Neural cell (in vitro differentiated cells): ENCODE measurements around the gene SOD3. TPM values are rescaled to one million over a fixed set of nuclear protein-coding genes. Genes with fewer than 3 reads are reported as not detected.

ENCODE experiments used
- H2AFZ ChIP-seq: fragments of 200-600, 300-800 bp; sonication (generic), shearing (Covaris generic); 2 replicates; pipeline ENCODE4 v1.6.0; 2014; ENCODE audit warnings: low read depth, mild to moderate bottlenecking, antibody characterized with exemption, low read length, moderate library complexity
- H3F3A ChIP-seq: fragments of 200-600 bp; shearing (Covaris generic); 2 replicates; pipeline ENCODE4 v1.6.1; 2016; ENCODE audit warnings: mild to moderate bottlenecking, moderate library complexity, mixed read lengths, antibody characterized with exemption, low read length; ENCODE audit not compliant: insufficient read depth, poor library complexity, severe bottlenecking
- H3K27ac ChIP-seq: fragments of 200-600, 300-800 bp; sonication (generic), shearing (Covaris generic); 2 replicates; pipeline ENCODE4 v1.5.1; 2014; ENCODE audit warnings: mild to moderate bottlenecking, low read length, moderate library complexity
- H3K27me3 ChIP-seq: fragments of 300-800, 200-600 bp; sonication (generic), shearing (Covaris generic); 2 replicates; pipeline ENCODE4 v1.6.0; 2014; ENCODE audit warnings: mild to moderate bottlenecking, low read depth, low read length, moderate library complexity; ENCODE audit not compliant: insufficient read depth
- H3K36me3 ChIP-seq: fragments of 300-800, 200-600 bp; sonication (generic), shearing (Covaris generic); 2 replicates; pipeline ENCODE4 v1.5.1; 2014; ENCODE audit warnings: mild to moderate bottlenecking, antibody characterized with exemption, low read length, moderate library complexity; ENCODE audit not compliant: insufficient read depth
- H3K4me2 ChIP-seq: fragments of 300-800, 200-600 bp; sonication (generic), shearing (Covaris generic); 2 replicates; pipeline ENCODE4 v1.6.0; 2014; ENCODE audit warnings: mild to moderate bottlenecking, low read length
- H3K4me3 ChIP-seq: fragments of 300-800, 200-600 bp; sonication (generic), shearing (Covaris generic); 2 replicates; pipeline ENCODE4 v1.5.1; 2014; ENCODE audit warnings: mild to moderate bottlenecking, low read length, moderate library complexity
- H3K79me2 ChIP-seq: fragments of 200-600 bp; shearing (Covaris generic); replicated peaks from 2 replicates; pipeline ENCODE4 v1.6.0; 2014; ENCODE audit warnings: mild to moderate bottlenecking, low read length, moderate library complexity; ENCODE audit not compliant: insufficient read depth
- H3K9ac ChIP-seq: fragments of 300-800, 200-600 bp; sonication (generic), shearing (Covaris generic); 2 replicates; pipeline ENCODE4 v1.6.1; 2016; ENCODE audit warnings: mild to moderate bottlenecking, low read length, mixed read lengths
- H3K9me2 ChIP-seq: fragments of 200-600 bp; shearing (Covaris generic); 2 replicates; pipeline ENCODE4 v1.6.1; 2016; ENCODE audit warnings: mild to moderate bottlenecking, low read length, mixed read lengths; ENCODE audit not compliant: insufficient read depth
- H3K9me3 ChIP-seq: fragments of 200-600, 300-800 bp; sonication (generic), shearing (Covaris generic); 2 replicates; pipeline ENCODE4 v1.6.1; 2016; ENCODE audit warnings: mild to moderate bottlenecking, mixed run types, low read length, moderate library complexity, mixed read lengths
- H4K20me1 ChIP-seq: fragments of 200-600 bp; shearing (Covaris generic); 2 replicates; pipeline ENCODE4 v1.6.1; 2016; ENCODE audit warnings: mild to moderate bottlenecking, mixed run types; ENCODE audit not compliant: insufficient read depth
- EP300 ChIP-seq: fragments of 450-650 bp; conservative IDR thresholded peaks from 2 replicates; pipeline ENCODE4 v1.6.1; 2014; ENCODE audit warnings: antibody characterized with exemption, mild to moderate bottlenecking, moderate library complexity; ENCODE audit not compliant: poor library complexity, severe bottlenecking
- EZH2 ChIP-seq: fragments of 200-600, 300-800 bp; shearing (Covaris generic), sonication (generic); IDR thresholded peaks from 2 replicates; pipeline ENCODE4 v1.6.1; 2014; ENCODE audit warnings: antibody characterized with exemption, low read length, borderline replicate concordance, mild to moderate bottlenecking; ENCODE audit not compliant: insufficient read depth, poor library complexity, severe bottlenecking
- MXI1 ChIP-seq: fragments of 450-650 bp; conservative IDR thresholded peaks from 2 replicates; pipeline ENCODE4 v1.6.1; 2014; ENCODE audit warnings: antibody characterized with exemption, mild to moderate bottlenecking; ENCODE audit not compliant: poor library complexity, severe bottlenecking
- POLR2AphosphoS5 ChIP-seq: IDR thresholded peaks from 2 replicates; pipeline ENCODE4 v1.6.1; 2012
- RAD21 ChIP-seq: fragments of 450-650 bp; conservative IDR thresholded peaks from 2 replicates; pipeline ENCODE4 v1.6.1; 2014; ENCODE audit warnings: antibody characterized with exemption, mild to moderate bottlenecking, moderate library complexity
- REST ChIP-seq: IDR thresholded peaks from 2 replicates; pipeline ENCODE4 v1.6.1; 2012; ENCODE audit warnings: borderline replicate concordance
- SMC3 ChIP-seq: fragments of 450-650 bp; conservative IDR thresholded peaks from 2 replicates; pipeline ENCODE4 v1.6.1; 2014; ENCODE audit warnings: antibody characterized with exemption, mild to moderate bottlenecking, moderate library complexity; ENCODE audit not compliant: poor library complexity
- TAF1 ChIP-seq: IDR thresholded peaks from 2 replicates; pipeline ENCODE4 v1.6.1; 2012; ENCODE audit warnings: low read depth
- polyA plus RNA-seq: library from polyadenylated mRNA; depleted of rRNA; stranded (reverse); fragments of >200 nt; gene quantifications from 2 replicates; pipeline ENCODE4 v1.2.3, GENCODE V29; 2014
- TF ChIP-seq, protein P1 (sequence below): fragments of 450-650 bp; IDR thresholded peaks from 2 replicates; pipeline ENCODE4 v1.5.1; 2014; ENCODE audit warnings: antibody characterized with exemption, mild to moderate bottlenecking, moderate library complexity; ENCODE audit not compliant: poor library complexity, severe bottlenecking

SOD3 gene
- polyA plus RNA-seq, 1 donor from 2014 or later = not detected

DNA sequence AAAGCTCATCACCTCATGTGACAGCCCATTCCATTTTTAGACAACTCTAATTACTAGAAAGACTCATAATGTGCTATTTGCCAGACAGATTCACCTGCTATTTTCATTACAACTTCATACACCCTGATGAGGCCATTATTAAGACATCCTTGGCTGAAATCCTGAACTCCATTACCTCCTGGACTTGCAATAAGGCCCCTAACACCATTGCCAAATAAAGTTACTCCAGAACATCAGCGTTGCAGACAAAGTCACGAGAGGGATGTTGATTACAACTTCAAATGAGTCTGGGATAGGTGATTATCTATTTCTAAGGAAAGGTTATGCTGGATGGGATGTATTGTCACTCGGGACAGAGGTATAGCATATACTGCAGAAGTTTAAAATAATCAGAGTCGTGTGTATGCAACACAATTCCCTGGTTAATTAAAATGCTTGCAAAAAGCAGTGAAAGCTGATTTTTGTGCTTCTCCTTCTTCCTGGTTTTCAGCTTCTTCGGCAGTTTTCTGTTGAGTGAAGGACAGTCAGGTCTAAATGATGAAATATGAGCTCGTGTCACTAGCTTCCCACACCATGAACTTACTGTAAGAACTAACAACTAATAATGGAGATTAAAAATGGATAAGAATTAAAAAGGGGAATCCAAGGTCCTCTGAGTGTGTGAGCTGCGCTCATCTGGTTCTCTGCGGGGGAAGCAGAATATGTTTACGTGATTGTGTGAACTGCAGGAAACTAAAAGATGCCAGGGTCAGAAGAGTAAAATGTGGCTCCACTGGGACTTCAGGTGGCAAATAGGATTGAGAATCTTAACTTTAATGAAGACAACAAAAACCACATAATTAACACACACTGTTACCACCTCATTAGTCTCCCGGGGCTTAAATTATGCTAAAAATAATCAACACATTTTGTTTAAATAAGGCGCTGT, 17.6 kb upstream of the SOD3 start:
- Histone ChIP-seq H3K9me3 (no peaks in the 10 kb centered on the region), H3K79me2 (no peaks in the 10 kb centered on the region), H3F3A (no peaks in the 10 kb centered on the region), H3K9ac (no peak overlapping the region), H3K4me3 (no peak overlapping the region), H4K20me1 (no peaks in the 10 kb centered on the region), H3K27me3 (no peaks in the 10 kb centered on the region), H3K36me3 (no peaks in the 10 kb centered on the region), H3K27ac (no peak overlapping the region), H3K9me2 (no peaks in the 10 kb centered on the region), H3K4me2 (no peak overlapping the region), H2AFZ (no peak overlapping the region)
- TF ChIP-seq, protein P1, sequence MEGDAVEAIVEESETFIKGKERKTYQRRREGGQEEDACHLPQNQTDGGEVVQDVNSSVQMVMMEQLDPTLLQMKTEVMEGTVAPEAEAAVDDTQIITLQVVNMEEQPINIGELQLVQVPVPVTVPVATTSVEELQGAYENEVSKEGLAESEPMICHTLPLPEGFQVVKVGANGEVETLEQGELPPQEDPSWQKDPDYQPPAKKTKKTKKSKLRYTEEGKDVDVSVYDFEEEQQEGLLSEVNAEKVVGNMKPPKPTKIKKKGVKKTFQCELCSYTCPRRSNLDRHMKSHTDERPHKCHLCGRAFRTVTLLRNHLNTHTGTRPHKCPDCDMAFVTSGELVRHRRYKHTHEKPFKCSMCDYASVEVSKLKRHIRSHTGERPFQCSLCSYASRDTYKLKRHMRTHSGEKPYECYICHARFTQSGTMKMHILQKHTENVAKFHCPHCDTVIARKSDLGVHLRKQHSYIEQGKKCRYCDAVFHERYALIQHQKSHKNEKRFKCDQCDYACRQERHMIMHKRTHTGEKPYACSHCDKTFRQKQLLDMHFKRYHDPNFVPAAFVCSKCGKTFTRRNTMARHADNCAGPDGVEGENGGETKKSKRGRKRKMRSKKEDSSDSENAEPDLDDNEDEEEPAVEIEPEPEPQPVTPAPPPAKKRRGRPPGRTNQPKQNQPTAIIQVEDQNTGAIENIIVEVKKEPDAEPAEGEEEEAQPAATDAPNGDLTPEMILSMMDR = no peak
- no peak for TF ChIP-seq SMC3
- TF ChIP-seq MXI1 = no peak
- no peak for TF ChIP-seq RAD21
- TF ChIP-seq REST = no peak
- no peak for TF ChIP-seq EP300
- TF ChIP-seq POLR2AphosphoS5 = no peak
- no peak for TF ChIP-seq TAF1
- TF ChIP-seq EZH2 = no peak

GRCh38 chr4:24778464-24779225, 16.7 kb upstream of the SOD3 start:
- TF ChIP-seq REST (no peak), SMC3 (no peak), EP300 (no peak), TAF1 (no peak), MXI1 (no peak), RAD21 (no peak), POLR2AphosphoS5 (no peak), EZH2 (no peak)
- TF ChIP-seq, protein P1 = no peak
- no peaks in the 10 kb centered on the region for H3K9me2 ChIP-seq
- no peak overlapping the region for H3K27ac ChIP-seq
- H3K9ac ChIP-seq = no peak overlapping the region
- no peak overlapping the region for H3K4me3 ChIP-seq
- no peaks in the 10 kb centered on the region for H3F3A ChIP-seq
- H3K27me3 ChIP-seq = no peaks in the 10 kb centered on the region
- H3K9me3 ChIP-seq = no peaks in the 10 kb centered on the region
- H4K20me1 ChIP-seq = no peaks in the 10 kb centered on the region
- H3K36me3 ChIP-seq = no peaks in the 10 kb centered on the region
- H2AFZ ChIP-seq = no peak overlapping the region
- no peak overlapping the region for H3K4me2 ChIP-seq
- no peaks in the 10 kb centered on the region for H3K79me2 ChIP-seq
